ENCODE data around the gene FRMD5.
"Not testable (repeated sequence)": the region's sequence is repeated elsewhere in the genome, so short reads cannot be mapped to it uniquely, and the experiment has no call there.

The FRMD5 gene

DNA sequence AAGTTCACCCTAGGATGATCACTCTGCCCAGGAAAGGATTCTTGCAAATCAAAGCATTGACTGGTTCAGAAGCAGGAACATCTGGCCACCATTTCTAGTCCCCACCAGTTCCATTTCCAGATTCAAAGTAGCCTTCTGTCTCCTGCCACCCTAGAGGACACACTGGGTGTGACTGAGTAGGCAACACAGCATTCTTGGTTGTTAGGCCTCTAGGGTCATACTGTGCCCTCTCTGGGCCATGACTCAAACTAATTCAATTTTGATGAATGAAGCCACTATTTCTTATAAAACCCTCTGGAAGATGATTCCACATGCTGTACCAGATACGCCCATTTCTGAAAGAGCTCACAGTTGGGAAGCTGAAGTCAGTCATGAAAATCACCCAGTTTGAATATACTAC lies 298.5 kb downstream of the FRMD5 start:
- no peak for DNase-seq (ENCODE audit: low read depth, low spot score)

DNA sequence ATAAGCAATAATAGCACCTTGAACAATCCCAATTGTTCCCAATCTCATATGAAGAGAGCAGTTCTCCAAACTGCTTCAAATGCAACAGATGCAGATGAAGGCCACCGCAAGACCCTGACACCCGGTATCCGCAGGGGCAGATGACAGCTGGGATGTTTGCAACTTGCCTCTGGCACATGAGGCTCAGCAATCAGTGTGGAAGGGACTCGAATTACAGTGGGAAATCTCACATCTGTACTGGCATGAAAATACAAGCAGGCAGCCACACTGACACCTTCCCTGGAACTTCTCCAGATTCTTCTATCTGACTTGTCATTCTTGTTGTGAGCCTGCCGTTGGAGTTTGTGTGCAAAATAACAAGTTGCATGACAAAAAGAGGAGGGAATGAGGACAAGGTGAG lies 299.5 kb downstream of the FRMD5 start:
- no peak for DNase-seq (ENCODE audit: low read depth, low spot score)

DNA sequence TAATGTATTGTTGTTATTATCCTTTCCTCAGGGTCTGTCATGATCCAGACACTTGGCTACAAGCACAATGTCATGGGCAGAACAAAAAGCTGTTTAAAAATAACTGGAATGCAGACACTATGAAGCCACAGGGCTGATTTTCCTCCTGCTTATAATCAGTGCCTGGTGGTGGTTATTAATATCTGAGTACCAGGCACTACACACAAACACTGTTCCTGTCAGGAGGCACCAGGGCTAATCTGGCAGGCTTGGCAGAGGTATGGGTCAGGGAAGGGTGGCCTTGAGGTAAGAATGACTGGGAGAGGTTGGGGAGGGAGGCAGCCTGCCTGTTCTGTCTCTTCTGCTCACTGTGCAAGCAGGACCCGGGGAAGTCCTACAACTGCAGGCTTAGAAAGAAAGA lies 301.1 kb downstream of the FRMD5 start:
- no peak for DNase-seq (ENCODE audit: low read depth, low spot score)

DNA sequence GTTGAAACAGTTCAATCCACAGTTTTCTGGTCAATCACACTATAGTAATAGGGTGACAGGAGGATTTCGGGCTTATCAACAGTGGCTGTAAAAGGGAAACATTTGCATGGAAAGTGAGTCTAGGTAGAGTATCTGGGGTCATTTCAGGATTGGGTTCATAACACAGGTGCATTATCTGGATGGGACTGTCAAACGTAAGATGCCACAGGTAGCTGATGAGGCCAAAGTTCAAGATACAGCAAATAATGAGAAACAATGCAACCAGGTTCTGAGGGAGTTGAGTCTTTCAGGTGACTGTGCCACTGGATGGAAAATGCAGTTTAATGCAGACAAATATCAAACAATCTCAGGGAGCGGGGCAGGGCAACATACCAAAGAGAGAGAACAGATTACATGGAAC lies 306.0 kb downstream of the FRMD5 start:
- no peak for DNase-seq (ENCODE audit: low read depth, low spot score)

DNA sequence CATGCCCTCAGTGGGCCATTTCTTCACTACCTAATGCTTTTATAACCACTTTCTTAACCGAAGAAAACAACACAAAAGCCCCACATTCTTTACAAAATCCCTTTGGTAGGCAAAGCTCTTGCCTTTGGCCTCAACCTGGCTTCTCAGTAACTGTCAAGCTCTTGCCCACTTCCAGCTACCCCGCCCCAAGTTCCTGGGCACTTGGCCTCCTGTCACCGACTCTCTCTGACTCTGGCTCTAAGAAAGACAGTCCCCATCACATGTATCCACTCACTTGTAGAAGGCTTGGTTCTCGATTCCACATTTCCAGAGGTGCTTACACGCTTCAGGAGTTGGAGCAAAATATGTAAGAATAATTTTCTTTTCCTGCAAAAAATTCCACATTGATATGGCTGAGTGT lies 307.2 kb downstream of the FRMD5 start:
- DNase-seq (ENCODE audit: low read depth, low spot score), result no peak

DNA sequence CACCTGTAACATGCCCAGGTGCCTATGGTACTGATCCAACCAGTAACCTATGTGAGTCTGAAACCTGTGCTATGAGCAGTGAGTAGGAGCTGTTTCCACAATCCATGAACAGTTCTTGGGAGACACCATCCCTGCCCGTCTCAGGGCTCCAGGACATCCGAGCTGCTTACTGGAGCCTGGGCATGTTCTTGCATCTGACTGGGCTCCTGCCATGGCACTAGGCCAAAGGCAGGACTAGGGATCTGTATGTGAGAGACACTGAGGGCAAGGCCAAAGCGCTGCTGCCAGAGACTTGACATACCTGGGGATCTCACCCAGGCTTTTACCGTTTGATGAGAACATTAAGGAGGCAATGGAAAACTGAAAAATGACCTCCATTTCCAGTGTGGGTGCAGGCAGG lies 308.5 kb downstream of the FRMD5 start:
- DNase-seq (ENCODE audit: low read depth, low spot score), result no peak

DNA sequence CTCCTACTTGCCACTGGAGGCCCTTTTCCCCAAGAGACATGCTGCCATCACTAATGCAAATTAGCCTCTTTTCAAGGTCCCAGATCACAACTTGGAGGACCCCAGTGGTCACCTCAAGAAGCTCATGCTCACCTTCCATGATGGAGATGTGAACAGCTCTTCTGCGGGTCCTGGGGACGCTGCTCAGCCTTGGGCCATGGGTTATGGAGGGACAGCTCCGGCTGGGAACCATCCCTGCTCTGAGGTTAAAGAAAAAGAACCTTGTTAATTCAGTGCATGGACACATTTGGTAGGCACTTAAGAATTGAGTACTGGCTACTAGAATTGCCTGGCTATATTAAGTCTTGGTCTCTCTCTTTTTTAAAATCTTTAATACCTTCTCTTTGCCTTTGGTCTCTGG lies 311.5 kb downstream of the FRMD5 start:
- DNase-seq (ENCODE audit: low read depth, low spot score), result no peak

DNA sequence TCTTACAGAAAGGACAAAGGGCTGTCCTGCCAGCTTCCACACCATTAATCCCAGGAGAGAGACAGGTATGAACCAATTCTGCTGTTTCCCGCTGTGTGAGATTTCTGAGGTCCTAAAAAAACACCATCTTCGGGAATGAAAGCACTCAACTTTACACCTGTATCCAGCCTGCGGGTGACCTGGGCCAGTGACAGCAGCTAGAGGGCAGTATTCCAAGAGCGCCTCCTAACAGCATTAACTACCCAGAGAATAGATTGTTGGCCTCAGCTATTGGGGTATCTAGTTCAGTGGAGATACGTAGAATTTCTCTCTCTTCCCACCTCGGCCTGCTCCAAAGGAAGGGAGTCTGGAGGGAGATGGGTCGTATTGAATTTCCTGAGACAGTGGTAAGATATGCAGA lies 313.1 kb downstream of the FRMD5 start:
- no peak for DNase-seq (ENCODE audit: low read depth, low spot score)

DNA sequence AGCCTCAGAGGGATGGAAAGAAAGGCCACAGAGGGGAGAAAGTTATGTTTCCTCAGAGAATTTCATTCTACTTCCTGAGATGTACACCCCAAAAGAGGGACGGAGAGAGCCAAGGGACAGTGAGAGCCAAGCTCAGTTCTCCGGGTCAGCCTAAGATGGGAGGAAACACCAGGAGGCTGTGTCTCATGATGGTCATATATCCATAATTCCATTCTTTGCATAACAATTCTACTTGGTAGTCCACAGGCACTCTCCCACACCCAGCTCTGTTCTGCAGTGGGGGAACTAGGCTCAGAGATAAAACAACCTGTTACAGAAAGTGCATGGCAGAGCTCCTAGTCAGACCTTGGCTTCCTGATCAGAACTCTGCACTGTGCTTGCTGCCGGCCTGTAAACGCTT lies 313.8 kb downstream of the FRMD5 start:
- no peak for DNase-seq (ENCODE audit: low read depth, low spot score)

DNA sequence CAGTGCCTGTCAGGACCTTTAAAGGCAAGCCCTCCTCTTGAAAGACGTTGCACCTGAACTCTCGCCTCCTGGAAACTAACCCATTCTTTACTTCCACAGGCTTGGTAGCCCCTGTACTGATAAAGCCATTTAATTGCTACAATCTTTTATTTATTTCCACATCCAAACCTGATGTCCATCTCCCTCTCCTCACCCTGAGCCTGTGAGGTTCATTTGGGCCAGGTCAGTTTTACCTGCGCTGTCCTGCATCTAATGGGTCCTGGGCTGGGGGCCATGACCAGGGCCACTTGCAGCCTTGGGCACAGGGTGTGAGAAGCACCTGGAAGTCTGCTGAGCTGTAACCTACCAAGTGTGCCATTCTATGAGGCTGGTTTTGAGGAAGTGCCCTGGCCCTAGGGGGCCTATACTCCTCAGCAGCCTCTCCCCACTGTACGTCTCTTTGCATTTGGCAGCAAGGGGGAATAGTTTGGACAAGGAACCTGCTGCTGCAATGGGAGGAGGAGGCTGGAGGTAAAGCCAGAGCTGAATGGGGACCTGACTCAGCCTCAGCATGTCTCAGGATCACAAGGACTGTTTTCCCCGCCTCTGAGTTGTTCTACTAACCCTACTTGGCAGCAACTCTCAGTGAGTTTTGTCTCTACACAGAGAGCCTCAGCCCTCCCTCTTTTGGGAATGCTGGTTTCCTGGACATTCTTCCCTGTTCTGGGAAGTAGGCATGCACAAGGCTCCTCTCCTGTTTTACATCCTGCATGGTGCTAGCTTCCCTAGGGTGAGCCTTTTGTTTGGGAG lies 314.5 kb downstream of the FRMD5 start:
- DNase-seq (ENCODE audit: low read depth, low spot score), result no peak

DNA sequence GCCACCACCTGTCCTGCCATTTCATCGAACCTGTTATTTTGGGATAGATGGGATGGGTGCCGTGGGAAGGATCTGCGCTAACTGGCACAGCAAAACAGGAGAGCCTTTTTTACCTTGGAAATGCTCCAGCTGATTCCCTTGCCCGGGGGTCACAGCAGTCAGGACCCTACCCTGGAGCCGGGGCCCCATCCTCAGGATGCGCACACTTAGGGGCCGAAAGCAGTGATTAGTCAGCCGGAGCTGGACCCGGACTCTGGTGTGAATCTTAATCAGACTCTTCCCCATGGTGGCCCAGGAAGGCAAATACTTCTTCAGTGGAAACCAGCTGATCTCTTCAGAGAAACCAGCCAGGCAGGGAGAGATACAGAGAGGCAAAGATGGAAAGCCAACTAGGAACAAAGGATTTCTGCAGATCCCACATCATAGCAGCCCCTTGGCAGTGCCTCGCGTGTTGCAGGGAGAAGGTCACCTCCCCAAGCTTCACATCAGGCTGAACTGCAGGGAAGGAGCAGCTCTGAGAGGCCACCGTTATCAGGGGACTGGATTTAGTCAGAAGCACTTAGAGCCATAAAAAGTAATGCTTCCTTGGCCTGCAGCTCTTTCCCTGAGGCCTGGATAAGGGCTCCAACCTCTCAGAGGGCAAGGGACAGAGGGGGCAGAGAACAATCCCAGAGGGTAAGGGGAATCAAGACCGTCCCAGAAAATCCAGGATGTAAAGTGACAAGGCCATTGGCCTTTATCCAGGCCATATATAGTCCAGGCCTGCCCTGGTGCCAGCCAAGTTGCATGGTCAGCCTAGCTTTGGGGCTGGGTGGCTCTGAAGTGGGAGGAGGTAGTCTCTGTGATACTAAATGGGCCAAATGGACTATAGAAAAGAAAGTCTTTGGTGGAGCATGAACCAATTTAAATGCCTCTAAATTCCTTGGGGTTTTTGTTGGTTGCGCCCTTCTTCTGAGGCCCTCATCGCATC lies 315.4 kb downstream of the FRMD5 start:
- peak; percentile 31 for DNase-seq (ENCODE audit: low read depth, low spot score)

DNA sequence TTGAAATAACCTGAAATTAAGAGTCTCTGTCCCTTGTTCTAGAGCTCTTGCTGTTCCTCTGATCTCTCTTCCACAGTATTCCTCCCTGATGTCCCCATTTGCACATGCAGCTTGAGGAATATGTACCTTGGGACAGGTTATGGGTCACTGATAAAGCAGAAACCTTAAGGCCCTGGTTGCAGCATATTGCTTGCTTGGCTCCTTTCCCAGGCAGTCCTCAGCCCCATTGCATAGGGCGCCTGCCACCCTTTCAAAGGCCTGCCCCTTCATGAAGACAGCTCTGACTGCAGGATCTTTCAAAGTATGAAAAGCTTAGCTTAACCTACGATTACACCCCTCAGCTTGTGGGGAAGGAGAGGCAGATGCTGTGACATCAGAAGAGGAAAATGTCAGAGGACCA lies 316.6 kb downstream of the FRMD5 start:
- DNase-seq (ENCODE audit: low read depth, low spot score), result no peak

DNA sequence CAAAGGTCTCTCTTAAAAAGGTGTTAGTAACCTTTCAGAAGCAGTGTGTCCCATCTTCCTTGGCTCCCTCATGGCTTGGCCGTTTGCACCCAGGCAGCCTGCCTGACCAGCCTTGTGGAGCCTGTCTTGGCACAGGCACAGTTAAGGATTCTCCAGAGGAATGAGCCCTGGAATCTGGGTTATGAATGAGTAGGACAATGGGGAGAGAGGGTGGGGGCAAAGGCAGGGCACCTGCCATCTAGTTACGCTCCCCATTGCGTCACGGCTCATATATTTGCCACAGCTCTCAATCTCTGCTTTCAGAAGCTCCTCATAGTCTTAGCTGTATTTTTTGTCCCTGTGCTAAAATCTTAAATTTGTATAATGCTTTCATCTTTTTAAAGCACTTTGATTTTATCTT lies 317.7 kb downstream of the FRMD5 start:
- no peak for DNase-seq (ENCODE audit: low read depth, low spot score)

DNA sequence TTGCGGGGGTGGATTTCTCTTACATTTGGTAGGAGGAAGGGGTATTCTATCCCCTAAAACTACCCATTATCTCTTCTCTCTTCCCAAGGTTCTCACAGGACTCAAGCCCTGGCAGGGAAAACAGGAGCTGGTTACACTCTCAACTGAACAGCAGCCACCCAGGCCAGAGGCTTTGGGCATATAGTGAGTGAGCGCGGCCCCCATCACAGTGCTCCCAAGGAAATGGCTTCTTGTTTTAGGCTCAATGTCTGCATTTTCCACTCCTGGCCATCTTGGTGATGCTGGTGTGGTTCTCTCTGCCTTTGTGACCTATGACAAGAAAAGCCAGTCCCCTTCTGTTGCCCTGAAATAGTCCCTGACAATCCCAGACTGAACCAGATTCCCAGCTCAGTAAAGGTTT lies 318.2 kb downstream of the FRMD5 start:
- no peak for DNase-seq (ENCODE audit: low read depth, low spot score)

DNA sequence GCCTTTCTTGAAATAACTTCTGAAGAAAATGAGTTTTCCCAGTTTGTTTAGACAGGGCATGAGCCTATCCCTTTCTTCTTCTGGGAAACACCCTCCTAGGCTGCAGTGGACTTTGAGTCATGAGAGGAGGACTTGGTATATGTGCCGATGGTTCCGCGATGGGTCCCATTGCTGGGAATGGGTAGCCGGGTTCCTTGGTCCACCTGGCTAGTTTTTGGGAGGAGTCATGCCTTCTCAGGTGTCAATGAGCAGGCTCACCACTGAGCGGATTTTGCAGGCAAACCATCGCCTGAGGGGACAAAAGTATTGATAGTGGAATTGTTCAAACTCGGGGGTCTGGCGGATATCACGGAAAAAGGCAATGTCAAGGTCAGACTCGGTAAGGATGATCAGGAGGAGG lies 321.4 kb downstream of the FRMD5 start:
- no peak for DNase-seq (ENCODE audit: low read depth, low spot score)

DNA sequence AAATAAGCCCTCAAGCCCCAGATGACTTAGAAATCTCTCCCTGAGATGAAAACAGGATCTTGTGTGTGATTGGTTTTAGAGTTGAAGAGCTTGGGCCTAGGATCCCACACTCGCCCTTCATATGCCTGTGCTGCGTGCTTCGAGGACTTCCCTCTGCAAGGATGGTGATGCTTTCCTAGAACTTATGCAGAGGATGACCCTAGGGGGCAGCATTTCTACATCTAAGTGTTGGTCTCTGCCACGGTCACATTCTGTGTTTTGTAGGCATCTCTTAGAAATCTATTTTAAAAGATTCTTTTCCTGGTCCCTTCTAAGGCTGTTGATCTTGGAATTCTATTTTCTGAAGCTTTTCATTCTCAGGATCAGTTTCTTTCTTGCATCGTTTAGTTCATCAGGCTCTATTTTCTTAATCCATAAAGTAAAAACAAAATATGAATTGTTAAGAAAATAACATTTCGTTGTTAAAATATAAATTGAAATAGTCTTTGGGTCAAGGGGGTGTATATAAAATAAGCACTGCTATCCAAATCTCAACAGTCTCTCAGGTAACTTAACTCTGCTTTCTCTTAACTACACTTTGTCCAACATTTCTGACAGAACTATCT lies 322.6 kb downstream of the FRMD5 start:
- DNase-seq (ENCODE audit: low read depth, low spot score), result peak; percentile 39

DNA sequence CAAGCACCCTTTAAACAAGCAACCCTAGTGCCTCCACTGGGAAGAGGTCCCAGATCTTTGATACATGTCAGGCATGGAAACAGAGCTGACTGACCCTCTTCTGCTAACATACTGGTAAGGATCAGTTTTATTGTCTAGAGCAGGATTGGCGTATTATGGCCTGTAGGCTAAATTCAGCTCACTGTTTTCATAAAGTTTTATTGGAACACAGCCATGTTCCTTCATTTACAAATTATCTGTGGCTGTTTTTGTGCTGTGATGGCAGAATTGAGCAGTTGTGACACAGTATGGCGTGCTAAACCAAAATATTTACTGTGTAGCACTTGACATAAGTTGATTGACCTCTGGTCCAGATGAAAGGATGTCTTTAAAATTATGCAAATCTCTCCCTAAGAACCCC lies 323.2 kb downstream of the FRMD5 start:
- DNase-seq (ENCODE audit: low read depth, low spot score), result no peak

DNA sequence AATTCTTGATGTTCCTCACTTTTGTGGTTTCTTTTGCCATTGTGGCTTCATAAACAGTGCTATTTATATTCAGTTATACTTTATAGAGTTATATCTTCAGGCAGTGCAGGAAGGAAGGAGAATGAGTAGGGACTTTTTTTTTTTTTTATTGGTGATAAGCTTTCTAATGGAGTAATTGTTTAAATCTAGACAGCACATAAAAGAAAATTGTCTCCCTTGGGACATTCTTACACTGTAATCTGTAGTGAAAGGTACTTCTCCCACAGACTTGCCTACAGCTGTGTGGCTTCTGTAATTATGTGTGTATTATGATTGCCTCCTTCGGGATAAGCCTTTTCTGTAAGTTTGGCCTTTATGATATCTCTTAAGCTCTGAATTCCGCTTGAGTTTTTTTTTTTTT lies 326.7 kb downstream of the FRMD5 start:
- DNase-seq (ENCODE audit: low read depth, low spot score), result no peak

DNA sequence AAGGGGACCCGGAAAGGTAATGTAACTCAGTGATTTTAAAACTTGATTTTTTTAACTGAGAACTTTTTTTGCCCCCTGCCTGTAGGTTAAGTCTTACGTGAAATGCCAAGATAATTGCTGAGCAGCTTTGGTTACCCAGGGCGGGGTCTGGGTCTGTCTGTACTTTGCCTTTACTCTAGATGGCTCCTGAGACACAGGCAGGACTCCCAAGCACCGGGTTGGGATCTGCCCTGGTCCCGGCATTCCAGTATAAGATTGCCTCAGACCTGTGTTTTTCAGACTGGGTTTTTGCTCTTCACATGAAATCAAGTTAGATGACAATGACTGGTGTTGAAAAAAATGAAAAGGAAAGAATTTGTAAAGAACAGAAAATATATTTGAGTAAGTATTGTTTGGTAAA lies 328.0 kb downstream of the FRMD5 start:
- DNase-seq (ENCODE audit: low read depth, low spot score), result no peak

DNA sequence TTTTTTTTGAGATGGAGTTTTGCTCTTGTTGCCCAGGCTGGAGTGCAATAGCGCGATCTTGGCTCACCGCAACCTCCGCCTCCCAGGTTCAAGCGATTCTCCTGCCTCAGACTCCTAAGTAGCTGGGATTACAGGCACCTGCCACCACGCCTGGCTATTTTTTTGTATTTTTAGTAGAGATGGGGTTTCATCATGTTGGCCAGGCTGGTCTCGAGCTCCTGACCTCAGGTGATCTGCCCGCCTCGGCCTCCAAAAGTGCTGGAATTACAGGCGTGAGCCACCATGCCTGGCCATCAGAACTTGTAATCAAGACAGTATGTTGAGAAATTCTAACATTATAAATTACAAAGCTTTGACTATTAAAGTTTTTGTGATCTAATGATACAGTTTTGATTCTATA lies 328.4 kb downstream of the FRMD5 start:
- DNase-seq (ENCODE audit: low read depth, low spot score), result not testable (repeated sequence)

DNA sequence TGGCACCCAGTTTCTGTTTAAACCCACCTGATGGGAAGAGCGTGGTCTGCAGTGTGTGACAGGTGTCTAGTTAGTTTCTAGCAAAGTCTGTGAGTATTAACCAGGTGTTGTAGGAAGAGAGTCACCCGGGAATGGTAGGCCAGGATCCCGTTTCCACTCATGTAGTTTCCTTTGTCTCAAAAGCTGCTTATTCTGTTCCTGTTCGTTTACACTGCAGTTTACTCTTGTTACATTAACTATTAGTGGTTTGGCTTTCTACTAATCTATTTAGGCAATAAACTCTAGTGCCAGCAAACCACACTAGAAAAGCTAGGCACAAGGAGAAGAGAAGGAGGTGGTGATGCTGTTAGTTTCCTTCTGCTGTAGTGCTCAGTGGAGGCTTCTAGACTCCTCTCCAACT lies 335.5 kb downstream of the FRMD5 start:
- no peak for DNase-seq (ENCODE audit: low read depth, low spot score)

DNA sequence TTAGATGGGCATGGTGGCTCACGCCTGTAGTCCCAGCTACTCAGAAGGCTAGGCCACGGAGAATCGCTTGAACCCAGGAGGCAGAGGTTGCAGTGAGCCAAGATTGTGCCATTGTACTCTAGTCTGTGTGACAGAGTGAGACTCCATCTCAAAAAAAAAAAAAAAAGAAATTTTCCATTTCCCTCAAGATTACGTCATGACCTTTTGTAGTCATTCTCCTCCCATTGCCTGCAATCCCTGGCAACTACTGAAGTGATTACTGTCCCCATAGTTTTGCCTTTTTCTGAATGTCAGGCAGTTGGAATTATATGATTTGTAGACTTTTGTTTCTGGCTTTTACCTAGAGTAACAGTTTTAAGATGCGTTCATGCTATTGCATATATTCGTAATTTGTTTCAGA lies 340.3 kb downstream of the FRMD5 start:
- no peak for DNase-seq (ENCODE audit: low read depth, low spot score)

DNA sequence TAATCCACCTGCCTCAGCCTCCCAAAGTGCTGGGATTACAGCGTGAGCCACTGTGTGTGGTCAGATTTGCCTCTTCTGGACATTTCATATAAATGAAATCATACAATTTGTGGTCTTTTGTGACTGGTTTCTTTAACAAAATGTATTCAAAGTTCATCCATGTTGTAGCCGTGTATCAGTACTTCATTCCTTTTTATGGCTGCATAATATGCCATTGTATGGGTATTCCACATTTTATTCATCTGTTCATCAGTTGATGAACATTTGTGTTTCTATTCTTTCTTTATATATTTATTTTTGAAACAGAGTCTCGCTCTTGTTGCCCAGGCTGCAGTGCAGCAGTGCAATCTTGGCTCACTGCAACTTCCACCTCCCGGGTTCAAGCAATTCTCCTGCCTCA lies 342.5 kb downstream of the FRMD5 start:
- DNase-seq (ENCODE audit: low read depth, low spot score), result no peak

Measured in ELF-1 (cell line).